ENCODE data around the gene MOB3A. TPM values are rescaled to one million over a fixed set of nuclear protein-coding genes. Genes with fewer than 3 reads are reported as not detected.

The MOB3A gene
- total and polyA plus RNA-seq, 2 of the 8 experiments (the other 6 are each of a cell fraction or from before 2014, with no cell fraction given) = 9.2 to 9.6 TPM

GRCh38 chr19:2129892-2130770, 34.0 kb upstream of the MOB3A start (continued):
- TF ChIP-seq NANOG (IDR thresholded peaks at IDR 0.05; ENCODE audit: insufficient read depth, low read depth, low read length, poor library complexity, severe bottlenecking) (no peak), CBX5 (IDR thresholded peaks at IDR 0.05; ENCODE audit: low read depth, low read length) (no peak), ASH2L (IDR thresholded peaks at IDR 0.05; ENCODE audit: low read length) (no peak), CTBP2 (IDR thresholded peaks at IDR 0.05; ENCODE audit: borderline replicate concordance, insufficient read depth, insufficient read length, low read length) (no peak), POU5F1 (IDR thresholded peaks at IDR 0.05; ENCODE audit: low read depth, low read length) (no peak), ATF3 (IDR thresholded peaks at IDR 0.05; ENCODE audit: insufficient read depth, low read depth, low read length) (no peak)

Measured in H1 (cell line).